Gastrocnemius medialis (tissue), 4 donors: ENCODE data around the gene USP17L22.
"Not testable (repeated sequence)": the region's sequence is repeated elsewhere in the genome, so short reads cannot be mapped to it uniquely, and the experiment has no call there.

Experiments
- CTCF ChIP-seq, 5 experiments: fragments of 450-650 bp in 3 of 5; fragments of 200-600 bp in 2 of 5; sonication (generic) in 2 of 5; IDR thresholded peaks in 4 of 5; conservative IDR thresholded peaks in 1 of 5; 1 replicate in 4 of 5; 2 replicates in 1 of 5; pipeline ENCODE4 v1.5.1; 2016 to 2019; ENCODE audit warnings: antibody characterized with exemption in 5 of 5, mild to moderate bottlenecking in 3 of 5, moderate library complexity in 3 of 5
- POLR2A ChIP-seq, 2 donors: fragments of 450-650 bp; IDR thresholded peaks; one replicate each; pipeline ENCODE4 v1.6.1; 2017; ENCODE audit warnings: antibody characterized with exemption in 2 of 2, mild to moderate bottlenecking in 2 of 2, moderate library complexity in 2 of 2

- TF ChIP-seq CTCF (IDR thresholded peaks at IDR 0.05 in 4 of 5, conservative IDR thresholded peaks at IDR 0.05 in 1 of 5); POLR2A (IDR thresholded peaks at IDR 0.05): not testable (repeated sequence)
These were observed 4.8 kb upstream of the USP17L22 start, which contains the start of gene USP17L21 for GRCh38 chr4:9262572-9262971.
